ENCODE measurements around the gene FYCO1. TPM values are rescaled to one million over a fixed set of nuclear protein-coding genes. Genes with fewer than 3 reads are reported as not detected.

Gene FYCO1
- total and polyA plus RNA-seq, 10 donors: 5.2 to 40.1 (median 30.5) TPM

- intact Hi-C loops (cut with DNase I; ENCODE audit: low total_unique reads): no loop called here
- Histone ChIP-seq H3K27ac (peak overlapping the region in 4 of 8 donors; percentile 46 to 64 (median 56)), H3K4me1 (peaks cover 32 to 96% (median 59%) of the 10 kb centered on the region in 6 donors), H3K36me3 (peaks cover 0 to 28% (median 12%) of the 10 kb centered on the region in 6 donors), H3K9me3 (no peaks in the 10 kb centered on the region), H3K4me3 (no peak overlapping the region), H3K27me3 (replicated peaks in 1 of 7) (no peaks in the 10 kb centered on the region)
- TF ChIP-seq POLR2A (IDR thresholded peaks at IDR 0.05): no peak
- TF ChIP-seq CTCF (IDR thresholded peaks at IDR 0.05 in 8 of 11, conservative IDR thresholded peaks at IDR 0.05 in 3 of 11): no peak
- no peak for TF ChIP-seq POLR2AphosphoS5 (IDR thresholded peaks at IDR 0.05)
- no peak for DNase-seq
- WGBS, 5 donors: 79 to 91% (median 85%) methylated on average over 2 of the region's 2 CpGs
Observed at GRCh38 chr3:45988804-45989203, 6.8 kb downstream of the FYCO1 start.

- Histone ChIP-seq H3K4me3 (no peak overlapping the region), H3K36me3 (peaks cover 0 to 32% (median 16%) of the 10 kb centered on the region in 6 donors), H3K4me1 (peaks cover 29 to 96% (median 55%) of the 10 kb centered on the region in 6 donors), H3K27me3 (replicated peaks in 1 of 7) (no peaks in the 10 kb centered on the region), H3K27ac (peak overlapping the region in 5 of 8 donors; percentile 37 to 64 (median 51)), H3K9me3 (no peaks in the 10 kb centered on the region)
- intact Hi-C loops (cut with DNase I; ENCODE audit: low total_unique reads): no loop called here
- WGBS, 5 donors: 49 to 81% (median 68%) methylated on average over 4 of the region's 4 CpGs
- DNase-seq: no peak
- TF ChIP-seq CTCF (IDR thresholded peaks at IDR 0.05 in 8 of 11, conservative IDR thresholded peaks at IDR 0.05 in 3 of 11): no peak
- no peak for TF ChIP-seq POLR2AphosphoS5 (IDR thresholded peaks at IDR 0.05)
Observed at GRCh38 chr3:45988362-45988761, 7.3 kb downstream of the FYCO1 start.

GRCh38 chr3:45987368-45988291 is 8.0 kb downstream of the FYCO1 start:
- 55 to 69% (median 61%) methylated on average over 7 to 8 of the region's 8 CpGs for WGBS, 5 donors
- no peaks in the 10 kb centered on the region for H3K27me3 ChIP-seq (replicated peaks in 1 of 7)
- H3K36me3 ChIP-seq: peaks cover 0 to 40% (median 23%) of the 10 kb centered on the region in 6 donors
- H3K27ac ChIP-seq: peak overlapping the region in 7 of 8 donors; percentile 4 to 64 (median 51)
- H3K4me3 ChIP-seq: no peak overlapping the region
- H3K9me3 ChIP-seq: no peaks in the 10 kb centered on the region
- intact Hi-C loops (cut with DNase I; ENCODE audit: low total_unique reads): no loop called here
- TF ChIP-seq POLR2A (IDR thresholded peaks at IDR 0.05): no peak
- no peak for TF ChIP-seq POLR2AphosphoS5 (IDR thresholded peaks at IDR 0.05)
- no peak for TF ChIP-seq CTCF (IDR thresholded peaks at IDR 0.05 in 8 of 11, conservative IDR thresholded peaks at IDR 0.05 in 3 of 11)
- DNase-seq: no peak
- peaks cover 22 to 93% (median 47%) of the 10 kb centered on the region in 6 donors for H3K4me1 ChIP-seq
